ENCODE measurements around the gene LYL1. TPM values are rescaled to one million over a fixed set of nuclear protein-coding genes. Genes with fewer than 3 reads are reported as not detected.

The LYL1 gene
- total and polyA plus RNA-seq, 2 of the 13 experiments (the other 11 are each of a cell fraction or from before 2014, with no cell fraction given): 0.75 to 0.92 TPM

DNA sequence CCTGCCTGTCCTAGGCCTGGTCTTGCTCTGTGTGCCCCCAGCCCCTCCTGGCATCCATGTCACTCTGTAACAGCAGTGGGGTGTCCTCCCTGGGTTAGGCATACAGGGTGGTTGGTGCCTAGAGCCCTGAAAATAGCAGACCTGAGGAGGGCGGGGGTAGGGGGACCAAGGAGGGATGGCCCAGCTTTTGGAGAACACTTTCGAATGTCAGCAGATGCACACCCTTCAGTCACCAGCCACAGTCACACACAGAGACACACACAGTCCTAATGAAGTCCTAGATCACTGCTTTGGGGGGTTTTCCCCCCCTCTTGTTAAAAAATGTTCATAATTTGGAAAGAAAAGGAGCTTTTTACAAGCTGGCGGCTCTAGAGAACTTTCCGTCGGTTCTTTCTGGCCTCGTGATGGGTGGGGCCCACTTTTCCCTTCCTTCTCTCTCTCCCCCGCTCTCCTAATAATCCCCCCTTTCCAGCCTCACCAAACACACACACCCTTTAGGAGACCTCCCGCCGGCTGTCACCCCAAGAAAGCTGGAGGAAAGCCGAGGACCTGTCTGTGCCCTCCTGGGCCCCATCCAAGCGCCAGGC lies 47.9 kb downstream of the LYL1 start:
- Histone ChIP-seq H3K27ac (ENCODE audit: extremely low read length, insufficient read depth, low read length) (peak overlapping the region; percentile 91), H4K20me1 (ENCODE audit: insufficient read depth, low read length) (peaks cover 10% of the 10 kb centered on the region), H3K9me3 (ENCODE audit: low read length) (no peaks in the 10 kb centered on the region), H3K4me2 (ENCODE audit: low read depth, low read length) (peak overlapping the region; percentile 81), H3K4me1 (ENCODE audit: insufficient read depth, low read length) (peaks cover 97% of the 10 kb centered on the region), H3K9ac (ENCODE audit: insufficient read depth, low read depth, low read length) (peak overlapping the region; percentile 75), H3K4me3 (replicated peaks in 1 of 3; ENCODE audit: insufficient read depth in 1 of 3, low read depth in 2 of 3, low read length in 3 of 3) (peak overlapping the region in 1 of 3 experiments; percentile 45; a peak in 1 of 6 replicates), H3K27me3 (ENCODE audit: control insufficient read depth in 1 of 2, insufficient read depth in 2 of 2, low read length in 2 of 2) (no peaks in the 10 kb centered on the region), H3K36me3 (replicated peaks in 1 of 2; ENCODE audit: control insufficient read depth in 1 of 2, insufficient read depth in 2 of 2, low read length in 2 of 2) (no peaks in the 10 kb centered on the region), H2AFZ (ENCODE audit: low read length) (no peak overlapping the region), H3K79me2 (ENCODE audit: insufficient read depth, low read length) (peaks cover 27% of the 10 kb centered on the region)
- WGBS (ENCODE audit: low lambda C conversion rate): 67% methylated on average over 11 of the region's 11 CpGs
- ATAC-seq (peak; percentile 1; the same call in 2 of the 3 replicates), FAIRE-seq (no peak), DNase-seq (ENCODE audit: low spot score) (no peak)
- intact Hi-C loops (cut with micrococcal nuclease; ENCODE audit: unreplicated experiment) (no loop called here), in situ Hi-C loops (cut with HindIII; ENCODE audit: extremely low pct_ligation_motif_present, low pct_unique_long_range_greater_than_20kb) (no loop called here)
- BruUV-seq (replicated peaks): no TSS peak
- TF ChIP-seq STAG1 (CRISPR knock-in tag; IDR thresholded peaks at IDR 0.05) (no peak), PRPF4 (IDR thresholded peaks at IDR 0.05; ENCODE audit: low read depth, low read length, poor library complexity, severe bottlenecking) (peak; percentile 80), ZC3H4 (CRISPR knock-in tag; IDR thresholded peaks at IDR 0.05; ENCODE audit: borderline replicate concordance) (peak; percentile 64; the same call in 1 of the 2 replicates), ATF7-NPFF (CRISPR knock-in tag; IDR thresholded peaks at IDR 0.05; ENCODE audit: low read depth) (0 out of 2 replicates have a peak, but pooled peaks have one; percentile 5), HDAC1 (CRISPR knock-in tag; IDR thresholded peaks at IDR 0.05) (0 out of 2 replicates have a peak, but pooled peaks have one; percentile 1), NFYC (CRISPR knock-in tag; IDR thresholded peaks at IDR 0.05) (no peak), ZFP91 (CRISPR knock-in tag; IDR thresholded peaks at IDR 0.05; ENCODE audit: borderline replicate concordance) (no peak)
- TF ChIP-seq, protein P1, sequence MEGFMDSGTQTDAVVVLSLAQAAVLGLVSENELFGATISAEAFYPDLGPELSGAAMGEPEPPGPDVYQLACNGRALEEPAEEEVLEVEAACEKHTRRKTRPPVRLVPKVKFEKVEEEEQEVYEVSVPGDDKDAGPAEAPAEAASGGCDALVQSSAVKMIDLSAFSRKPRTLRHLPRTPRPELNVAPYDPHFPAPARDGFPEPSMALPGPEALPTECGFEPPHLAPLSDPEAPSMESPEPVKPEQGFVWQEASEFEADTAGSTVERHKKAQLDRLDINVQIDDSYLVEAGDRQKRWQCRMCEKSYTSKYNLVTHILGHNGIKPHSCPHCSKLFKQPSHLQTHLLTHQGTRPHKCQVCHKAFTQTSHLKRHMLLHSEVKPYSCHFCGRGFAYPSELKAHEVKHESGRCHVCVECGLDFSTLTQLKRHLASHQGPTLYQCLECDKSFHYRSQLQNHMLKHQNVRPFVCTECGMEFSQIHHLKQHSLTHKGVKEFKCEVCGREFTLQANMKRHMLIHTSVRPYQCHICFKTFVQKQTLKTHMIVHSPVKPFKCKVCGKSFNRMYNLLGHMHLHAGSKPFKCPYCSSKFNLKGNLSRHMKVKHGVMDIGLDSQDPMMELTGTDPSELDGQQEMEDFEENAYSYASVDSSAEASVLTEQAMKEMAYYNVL (CRISPR knock-in tag; IDR thresholded peaks at IDR 0.05; ENCODE audit: borderline replicate concordance): no peak
- TF ChIP-seq, protein P2, sequence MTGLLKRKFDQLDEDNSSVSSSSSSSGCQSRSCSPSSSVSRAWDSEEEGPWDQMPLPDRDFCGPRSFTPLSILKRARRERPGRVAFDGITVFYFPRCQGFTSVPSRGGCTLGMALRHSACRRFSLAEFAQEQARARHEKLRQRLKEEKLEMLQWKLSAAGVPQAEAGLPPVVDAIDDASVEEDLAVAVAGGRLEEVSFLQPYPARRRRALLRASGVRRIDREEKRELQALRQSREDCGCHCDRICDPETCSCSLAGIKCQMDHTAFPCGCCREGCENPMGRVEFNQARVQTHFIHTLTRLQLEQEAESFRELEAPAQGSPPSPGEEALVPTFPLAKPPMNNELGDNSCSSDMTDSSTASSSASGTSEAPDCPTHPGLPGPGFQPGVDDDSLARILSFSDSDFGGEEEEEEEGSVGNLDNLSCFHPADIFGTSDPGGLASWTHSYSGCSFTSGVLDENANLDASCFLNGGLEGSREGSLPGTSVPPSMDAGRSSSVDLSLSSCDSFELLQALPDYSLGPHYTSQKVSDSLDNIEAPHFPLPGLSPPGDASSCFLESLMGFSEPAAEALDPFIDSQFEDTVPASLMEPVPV (CRISPR knock-in tag; IDR thresholded peaks at IDR 0.05): peak; percentile 5; the same call in 1 of the 2 replicates
- ChIA-PET CTCF (ENCODE audit: low intra/inter-chr PET ratio, low total read pairs) (no interaction called here), POLR2A (interaction anchor here (0.8 to 7.1 kb wide), 21 partner anchors 11 to 117 kb away, joined by 3 to 121 read pairs (median 6); partner anchors contain the start of genes CALR, IER2 and STX10)
